ENCODE data around the gene ARMH3. TPM values are rescaled to one million over a fixed set of nuclear protein-coding genes. Genes with fewer than 3 reads are reported as not detected.

The ARMH3 gene
- polyA plus RNA-seq, 1 experiment = 19.8 TPM

GRCh38 chr10:101857802-101858476, 198.0 kb downstream of the ARMH3 start:
- Histone ChIP-seq H3K4me3 (ENCODE audit: low read depth, low read length) (no peak overlapping the region), H3K27me3 (ENCODE audit: control insufficient read depth, insufficient read depth, low read length) (no peaks in the 10 kb centered on the region), H3K9me3 (ENCODE audit: control insufficient read depth, insufficient read depth, low read length) (peaks cover 3% of the 10 kb centered on the region; the same call in 1 of the 2 replicates), H3K27ac (ENCODE audit: low read depth, low read length) (no peak overlapping the region)
- ChIA-PET CTCF (interaction anchor here (0.6 to 3.1 kb wide), 5 partner anchors 17 to 255 kb away, joined by 3 to 14 read pairs (median 11); no protein-coding TSS in a partner anchor), POLR2A (interaction anchor here (0.6 kb wide), 1 partner anchor 17 kb away, joined by 5 read pairs; no protein-coding TSS in a partner anchor)
- DNase-seq (ENCODE audit: low read depth, low spot score) = no peak
- no peak for TF ChIP-seq CTCF (IDR thresholded peaks at IDR 0.05; ENCODE audit: low read depth, low read length)

GRCh38 chr10:101856626-101857025, 199.3 kb downstream of the ARMH3 start:
- TF ChIP-seq CTCF (IDR thresholded peaks at IDR 0.05; ENCODE audit: low read depth, low read length) = no peak
- Histone ChIP-seq H3K9me3 (ENCODE audit: control insufficient read depth, insufficient read depth, low read length) (peaks cover 3% of the 10 kb centered on the region; the same call in 1 of the 2 replicates), H3K27me3 (ENCODE audit: control insufficient read depth, insufficient read depth, low read length) (no peaks in the 10 kb centered on the region), H3K4me3 (ENCODE audit: low read depth, low read length) (no peak overlapping the region), H3K27ac (ENCODE audit: low read depth, low read length) (no peak overlapping the region)
- ChIA-PET POLR2A (interaction anchor here (0.5 to 0.7 kb wide), 3 partner anchors 11 to 230 kb away, joined by 3 read pairs; no protein-coding TSS in a partner anchor), CTCF (interaction anchor here (1.2 to 3.1 kb wide), 3 partner anchors 16 to 153 kb away, joined by 4 to 14 read pairs (median 5); no protein-coding TSS in a partner anchor)
- DNase-seq (ENCODE audit: low read depth, low spot score) = no peak

DNA sequence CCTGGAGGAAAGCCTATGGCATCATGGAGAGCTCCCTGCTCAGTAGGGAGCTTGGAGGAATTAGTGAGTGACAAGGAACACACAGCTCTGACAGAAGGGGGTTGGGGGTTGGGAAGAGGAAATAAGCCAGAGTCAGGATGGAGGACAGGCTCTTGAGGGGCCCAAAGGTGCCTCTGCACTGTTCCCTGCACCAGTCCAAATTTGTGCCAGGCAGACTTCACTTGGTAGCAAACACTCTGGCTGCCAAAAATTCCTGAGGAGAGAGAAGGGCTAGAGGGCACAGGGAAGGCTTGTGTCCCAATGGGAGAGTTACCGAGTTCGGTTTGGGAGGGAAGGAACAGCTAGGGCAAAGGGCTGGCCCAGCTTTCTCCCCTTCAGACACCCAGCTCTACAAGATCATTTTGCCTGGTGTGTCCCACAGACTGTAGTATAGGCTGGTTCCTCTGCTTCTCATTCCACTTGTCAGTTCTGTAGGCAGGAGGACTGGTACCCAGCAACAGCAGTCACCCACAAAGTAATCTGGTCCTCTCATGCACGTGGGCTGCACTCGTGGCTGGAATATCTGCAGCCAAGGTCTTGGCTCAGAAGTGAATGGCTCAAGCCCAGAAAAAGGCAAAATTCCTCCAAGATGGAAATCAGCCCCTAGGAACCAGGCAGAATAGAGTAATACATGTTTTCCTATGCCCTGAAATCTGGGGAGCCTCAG, 204.4 kb downstream of the ARMH3 start:
- POLR2A ChIA-PET = no interaction called here
- H3K27ac ChIP-seq (ENCODE audit: low read depth, low read length) = no peak overlapping the region
- no peak overlapping the region for H3K4me3 ChIP-seq (ENCODE audit: low read depth, low read length)
- no peak for DNase-seq (ENCODE audit: low read depth, low spot score)
- no peak for TF ChIP-seq CTCF (IDR thresholded peaks at IDR 0.05; ENCODE audit: low read depth, low read length)
- H3K27me3 ChIP-seq (ENCODE audit: control insufficient read depth, insufficient read depth, low read length) = no peaks in the 10 kb centered on the region
- CTCF ChIA-PET = interaction anchor here (0.8 to 4.7 kb wide), 4 partner anchors 11 to 221 kb away, joined by 3 to 28 read pairs (median 3); no protein-coding TSS in a partner anchor
- H3K9me3 ChIP-seq (ENCODE audit: control insufficient read depth, insufficient read depth, low read length) = no peaks in the 10 kb centered on the region

- no peaks in the 10 kb centered on the region for H3K9me3 ChIP-seq (ENCODE audit: control insufficient read depth, insufficient read depth, low read length)
- POLR2A ChIA-PET = interaction anchor here (0.7 kb wide), 1 partner anchor 102 kb away, joined by 14 read pairs; no protein-coding TSS in a partner anchor
- H3K27ac ChIP-seq (ENCODE audit: low read depth, low read length) = no peak overlapping the region
- CTCF ChIA-PET = interaction anchor here (0.6 to 4.7 kb wide), 5 partner anchors 10 to 222 kb away, joined by 3 to 28 read pairs (median 3); no protein-coding TSS in a partner anchor
- H3K4me3 ChIP-seq (ENCODE audit: low read depth, low read length) = no peak overlapping the region
- TF ChIP-seq CTCF (IDR thresholded peaks at IDR 0.05; ENCODE audit: low read depth, low read length) = no peak
- no peak for DNase-seq (ENCODE audit: low read depth, low spot score)
- H3K27me3 ChIP-seq (ENCODE audit: control insufficient read depth, insufficient read depth, low read length) = no peaks in the 10 kb centered on the region
Measured at GRCh38 chr10:101850749-101851148, 205.2 kb downstream of the ARMH3 start.
